HG03135 (cell line): ENCODE results near the gene RNF31.
"Not testable (repeated sequence)": the region's sequence is repeated elsewhere in the genome, so short reads cannot be mapped to it uniquely, and the experiment has no call there.

Experiments
- ATAC-seq: cut with Tn5 transposase; IDR thresholded peaks from one replicate; pipeline ENCODE4 v1.9.1; 2021; ENCODE audit warnings: mild to moderate bottlenecking, moderate library complexity; ENCODE audit not compliant: unreplicated experiment

Gene RNF31

DNA sequence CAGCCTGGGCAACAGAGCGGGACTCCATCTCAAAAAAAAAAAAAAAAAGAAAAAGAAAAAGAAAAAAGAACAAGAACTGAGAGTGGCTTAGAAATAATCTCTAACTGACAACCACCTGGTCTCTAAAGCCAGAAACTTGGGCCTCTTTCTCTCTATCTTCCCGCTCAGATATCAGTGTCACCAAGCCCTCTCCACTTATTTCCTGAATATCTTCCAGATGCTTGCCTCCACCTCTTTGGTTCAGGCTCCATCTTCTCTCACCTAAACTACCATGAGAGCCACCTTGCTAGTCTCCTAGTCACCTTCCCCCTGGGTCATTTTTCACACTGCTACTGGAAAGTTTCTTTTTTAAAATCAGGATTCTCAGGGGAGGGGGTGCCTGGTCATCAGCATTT, 49.8 kb downstream of the RNF31 start:
- ATAC-seq, result no peak

- no peak for ATAC-seq
These were observed 51.7 kb downstream of the RNF31 start for GRCh38 chr14:24198814-24199524.

- ATAC-seq, result not testable (repeated sequence)
These were observed 55.2 kb downstream of the RNF31 start for GRCh38 chr14:24202538-24202937.

DNA sequence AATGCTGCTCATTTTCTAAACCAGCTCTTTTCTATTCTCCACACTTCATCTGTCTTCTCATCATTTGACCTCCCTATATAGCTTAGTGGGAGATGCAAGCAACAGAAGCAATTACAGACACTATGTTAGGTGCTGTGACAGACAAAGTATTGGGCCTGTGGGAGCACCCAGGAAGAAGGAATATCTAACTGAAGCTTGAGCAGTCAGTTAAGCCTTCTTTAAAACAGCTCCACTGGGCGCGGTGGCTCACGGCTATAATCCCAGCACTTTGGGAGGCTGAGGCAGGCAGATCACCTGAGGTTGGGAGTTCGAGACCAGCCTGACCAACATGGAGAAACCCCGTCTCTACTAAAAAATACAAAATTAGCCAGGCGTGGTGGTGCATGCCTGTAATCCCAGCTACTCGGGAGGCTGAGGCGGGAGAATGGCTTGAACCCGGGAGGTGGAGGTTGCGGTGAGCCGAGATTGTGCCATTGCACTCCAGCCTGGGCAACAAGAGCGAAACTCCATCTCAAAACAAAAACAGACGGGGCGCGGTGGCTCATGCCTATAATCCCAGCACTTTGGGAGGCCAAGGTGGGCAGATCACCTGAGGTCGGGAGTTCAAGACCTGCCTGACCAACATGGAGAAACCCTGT, 56.1 kb downstream of the RNF31 start:
- ATAC-seq, result not testable (repeated sequence)

DNA sequence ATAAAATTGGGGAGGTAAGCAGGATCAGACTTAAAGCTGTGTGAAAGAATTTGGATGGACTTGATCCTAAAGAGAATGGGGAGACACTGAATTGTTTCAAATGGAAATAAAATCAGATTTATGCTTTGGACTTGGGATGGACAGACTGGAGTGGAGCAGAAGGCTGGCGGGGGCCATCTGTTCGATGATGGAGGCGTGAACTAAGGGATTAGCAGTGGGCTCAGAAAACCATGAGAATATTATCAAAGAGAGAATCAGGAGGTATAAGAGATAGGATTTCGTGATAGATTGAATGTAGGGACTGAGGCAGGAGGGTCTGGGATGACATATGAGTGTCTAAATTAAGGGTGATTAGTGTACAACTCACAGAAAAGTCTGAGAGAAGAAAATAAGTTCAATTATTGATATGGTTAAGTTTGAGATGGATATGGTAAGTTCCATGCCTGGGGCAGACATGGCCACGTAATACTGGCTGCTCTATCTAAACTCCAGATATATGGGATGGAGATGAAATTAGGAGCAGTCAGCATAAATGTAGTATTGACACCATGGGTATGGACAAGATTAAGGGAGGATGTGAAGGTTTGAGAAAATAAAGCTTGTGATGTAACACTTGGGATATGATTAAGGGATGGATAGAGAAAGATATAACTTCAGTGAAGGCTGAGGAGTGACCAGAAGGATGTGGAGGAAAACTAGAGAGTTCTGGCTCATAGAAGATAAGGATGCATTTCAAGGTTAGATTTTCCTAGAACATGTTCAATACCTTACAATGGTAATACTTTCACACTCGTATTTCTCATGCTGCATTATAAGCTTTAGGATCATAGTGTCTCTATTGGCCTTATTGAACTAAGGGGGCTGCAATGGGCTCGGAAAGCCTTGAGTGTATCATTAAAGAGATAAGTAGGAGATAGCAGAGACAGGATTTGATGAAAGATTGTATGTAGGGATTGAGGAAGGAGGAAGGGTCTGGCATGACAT, 57.2 kb downstream of the RNF31 start:
- ATAC-seq, result no peak

- ATAC-seq, result no peak
These were observed 59.2 kb downstream of the RNF31 start for GRCh38 chr14:24206260-24207103.

DNA sequence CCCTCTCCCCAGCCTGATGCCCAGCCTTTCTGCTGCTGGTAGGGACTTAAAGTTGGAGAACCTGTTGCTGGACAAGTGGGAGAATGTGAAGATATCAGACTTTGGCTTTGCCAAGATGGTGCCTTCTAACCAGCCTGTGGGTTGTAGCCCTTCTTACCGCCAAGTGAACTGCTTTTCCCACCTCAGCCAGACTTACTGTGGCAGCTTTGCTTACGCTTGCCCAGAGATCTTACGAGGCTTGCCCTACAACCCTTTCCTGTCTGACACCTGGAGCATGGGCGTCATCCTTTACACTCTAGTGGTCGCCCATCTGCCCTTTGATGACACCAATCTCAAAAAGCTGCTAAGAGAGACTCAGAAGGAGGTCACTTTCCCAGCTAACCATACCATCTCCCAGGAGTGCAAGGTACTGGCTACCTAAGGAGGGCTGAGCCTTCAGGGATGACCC, 59.8 kb downstream of the RNF31 start:
- no peak for ATAC-seq

DNA sequence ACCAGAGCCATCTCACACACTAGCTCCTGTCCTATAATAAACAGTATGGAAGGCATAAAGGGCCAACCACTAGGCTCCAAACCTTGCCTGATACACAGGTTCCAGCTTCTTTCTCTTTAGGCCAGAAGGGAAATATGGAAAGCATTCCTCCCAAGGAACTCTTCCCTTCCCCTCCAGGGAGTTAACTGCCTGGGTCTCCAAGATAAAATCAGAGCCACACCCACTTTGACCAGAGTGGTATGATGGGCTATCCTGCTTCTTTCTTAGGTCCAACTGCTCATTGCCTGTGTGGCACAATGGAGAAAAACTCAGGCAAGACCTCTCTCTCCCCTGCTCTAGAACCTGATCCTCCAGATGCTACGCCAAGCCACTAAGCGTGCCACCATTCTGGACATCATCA, 60.3 kb downstream of the RNF31 start:
- no peak for ATAC-seq
